GM12892 (cell line): ENCODE results near the gene FYB1.

Source experiments
- POLR2A ChIP-seq: IDR thresholded peaks from 2 replicates; pipeline ENCODE4 v1.6.1; 2011; ENCODE audit warnings: low read depth, low read length, control low read depth
- POLR2AphosphoS5 ChIP-seq: IDR thresholded peaks from 2 replicates; pipeline ENCODE4 v1.6.1; 2011; ENCODE audit warnings: low read depth, low read length, control low read depth
- TAF1 ChIP-seq: IDR thresholded peaks from 2 replicates; pipeline ENCODE4 v1.6.1; 2011; ENCODE audit warnings: low read depth, mild to moderate bottlenecking, control low read depth, low read length, borderline replicate concordance

GRCh38 chr5:39267186-39267585 is 47.8 kb upstream of the FYB1 start:
- TF ChIP-seq POLR2AphosphoS5, result no peak
- no peak for TF ChIP-seq POLR2A
- no peak for TF ChIP-seq TAF1
